Measurements from ENCODE around the gene PCID2. TPM values are rescaled to one million over a fixed set of nuclear protein-coding genes. Genes with fewer than 3 reads are reported as not detected.

The PCID2 gene
- total and polyA plus RNA-seq, 8 donors: 17.3 to 33.9 (median 21.0) TPM

DNA sequence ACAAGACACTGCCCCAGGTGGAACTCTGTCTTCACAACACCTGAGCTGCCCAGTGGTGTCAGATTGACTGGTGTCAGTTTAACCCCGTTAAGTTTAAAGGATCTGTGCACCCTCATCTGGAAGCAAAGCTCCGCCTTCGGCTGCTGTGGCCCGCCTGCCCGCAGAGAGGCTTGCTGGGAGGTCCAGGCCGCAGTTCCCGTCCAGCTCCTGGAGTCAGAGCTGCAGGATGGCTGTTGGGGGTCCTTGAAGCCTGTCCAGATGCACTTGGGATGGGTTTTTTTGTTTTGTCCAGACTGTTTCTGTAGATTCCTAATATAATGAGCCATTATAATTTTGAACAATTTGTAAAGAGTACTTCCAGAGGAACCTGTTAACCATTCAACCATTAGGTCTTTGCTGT is 17.0 kb upstream of the PCID2 start:
- Histone ChIP-seq H3K27me3 (no peaks in the 10 kb centered on the region), H3K4me3 (no peak overlapping the region), H3K4me1 (no peaks in the 10 kb centered on the region), H3K9me3 (no peaks in the 10 kb centered on the region), H3K36me3 (peaks cover 0 to 53% (median 4%) of the 10 kb centered on the region in 3 donors), H3K27ac (no peak overlapping the region)
- 90 to 93% methylated on average over 7 of the region's 7 CpGs for WGBS, 2 donors
- DNase-seq: no peak
- ATAC-seq: no peak
- TF ChIP-seq, protein P1, sequence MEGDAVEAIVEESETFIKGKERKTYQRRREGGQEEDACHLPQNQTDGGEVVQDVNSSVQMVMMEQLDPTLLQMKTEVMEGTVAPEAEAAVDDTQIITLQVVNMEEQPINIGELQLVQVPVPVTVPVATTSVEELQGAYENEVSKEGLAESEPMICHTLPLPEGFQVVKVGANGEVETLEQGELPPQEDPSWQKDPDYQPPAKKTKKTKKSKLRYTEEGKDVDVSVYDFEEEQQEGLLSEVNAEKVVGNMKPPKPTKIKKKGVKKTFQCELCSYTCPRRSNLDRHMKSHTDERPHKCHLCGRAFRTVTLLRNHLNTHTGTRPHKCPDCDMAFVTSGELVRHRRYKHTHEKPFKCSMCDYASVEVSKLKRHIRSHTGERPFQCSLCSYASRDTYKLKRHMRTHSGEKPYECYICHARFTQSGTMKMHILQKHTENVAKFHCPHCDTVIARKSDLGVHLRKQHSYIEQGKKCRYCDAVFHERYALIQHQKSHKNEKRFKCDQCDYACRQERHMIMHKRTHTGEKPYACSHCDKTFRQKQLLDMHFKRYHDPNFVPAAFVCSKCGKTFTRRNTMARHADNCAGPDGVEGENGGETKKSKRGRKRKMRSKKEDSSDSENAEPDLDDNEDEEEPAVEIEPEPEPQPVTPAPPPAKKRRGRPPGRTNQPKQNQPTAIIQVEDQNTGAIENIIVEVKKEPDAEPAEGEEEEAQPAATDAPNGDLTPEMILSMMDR (IDR thresholded peaks at IDR 0.05): no peak
- intact Hi-C loops (cut with DNase I): no loop called here
- FAIRE-seq: no peak

DNA sequence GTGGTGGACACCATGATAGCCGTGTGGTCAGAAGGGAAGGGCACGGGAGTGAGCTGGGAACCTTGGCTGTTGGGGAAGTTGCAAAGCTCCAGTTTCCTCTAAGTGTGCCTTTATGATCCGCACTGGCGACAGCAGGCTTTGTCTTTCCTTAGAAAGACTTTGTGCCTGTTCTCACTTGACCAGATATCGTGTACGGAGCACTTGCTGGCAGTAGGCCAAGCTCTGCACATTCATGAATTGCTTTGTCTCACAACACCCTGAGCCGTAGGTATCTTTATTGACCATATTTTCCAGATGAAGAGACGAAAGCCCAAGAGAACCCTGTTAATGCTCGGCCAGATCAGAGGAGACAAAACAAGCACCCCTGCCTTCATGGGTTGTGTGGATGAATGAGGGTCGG is 16.0 kb upstream of the PCID2 start:
- H3K36me3 ChIP-seq: peaks cover 0 to 56% (median 4%) of the 10 kb centered on the region in 3 donors
- no peaks in the 10 kb centered on the region for H3K9me3 ChIP-seq
- TF ChIP-seq, protein P1 (IDR thresholded peaks at IDR 0.05): no peak
- ATAC-seq (peak in 1 of 4 donors; percentile 15), FAIRE-seq (no peak), DNase-seq (no peak)
- intact Hi-C loops (cut with DNase I): no loop called here
- WGBS, 2 donors: 87 to 90% methylated on average over 10 of the region's 10 CpGs
- no peaks in the 10 kb centered on the region for H3K27me3 ChIP-seq
- H3K4me3 ChIP-seq: no peak overlapping the region
- H3K4me1 ChIP-seq: no peaks in the 10 kb centered on the region
- H3K27ac ChIP-seq: no peak overlapping the region

DNA sequence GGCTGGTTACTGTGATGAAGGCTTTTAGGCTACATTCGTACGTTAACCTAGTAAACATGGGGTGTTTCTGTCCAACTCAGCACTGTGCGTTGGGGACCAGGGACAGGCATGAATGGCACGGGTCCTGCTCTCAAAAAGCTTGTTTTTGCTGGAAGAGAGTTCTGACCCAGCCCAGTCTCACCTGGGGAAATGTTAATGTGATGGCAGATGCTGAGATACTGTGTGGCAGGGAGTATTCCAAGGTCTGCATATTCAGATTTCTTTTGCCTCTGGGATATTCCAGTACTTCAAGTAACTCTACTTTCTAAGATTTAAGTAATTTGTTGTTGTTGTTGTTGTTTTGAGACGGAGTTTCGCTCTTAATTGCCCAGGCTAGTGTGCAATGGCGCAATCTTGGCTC is 14.6 kb upstream of the PCID2 start:
- 97 to 98% methylated on average over 7 of the region's 7 CpGs for WGBS, 2 donors
- no peak for DNase-seq
- intact Hi-C loops (cut with DNase I): no loop called here
- Histone ChIP-seq H3K4me1 (no peaks in the 10 kb centered on the region), H3K4me3 (no peak overlapping the region), H3K27me3 (no peaks in the 10 kb centered on the region), H3K9me3 (no peaks in the 10 kb centered on the region), H3K36me3 (peaks cover 0 to 48% (median 4%) of the 10 kb centered on the region in 3 donors), H3K27ac (no peak overlapping the region)
- TF ChIP-seq, protein P1 (IDR thresholded peaks at IDR 0.05): no peak
- no peak for ATAC-seq
- FAIRE-seq: no peak

DNA sequence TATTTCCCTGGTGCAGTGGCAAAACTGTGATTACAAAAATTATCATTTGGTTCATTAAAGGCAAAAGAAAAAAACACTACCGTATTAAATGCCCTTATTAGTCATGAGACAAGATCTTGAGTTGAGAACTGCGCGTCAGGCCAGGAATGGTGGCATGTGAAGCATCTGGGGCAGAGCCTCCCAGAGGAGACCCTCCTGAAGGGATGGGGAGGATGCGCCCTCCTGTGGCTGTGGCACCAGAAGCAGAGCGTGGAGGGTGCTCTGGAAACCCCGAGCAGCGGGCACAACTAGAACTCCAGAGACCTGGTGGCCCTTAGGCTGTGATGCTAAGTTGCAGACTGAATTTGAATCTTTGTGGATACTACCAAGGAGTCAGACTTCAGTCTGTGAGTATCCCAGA is 12.4 kb upstream of the PCID2 start:
- Histone ChIP-seq H3K27me3 (no peaks in the 10 kb centered on the region), H3K4me3 (no peak overlapping the region), H3K4me1 (peaks cover 4 to 16% (median 12%) of the 10 kb centered on the region in 3 donors), H3K27ac (no peak overlapping the region), H3K9me3 (no peaks in the 10 kb centered on the region), H3K36me3 (peaks cover 0 to 34% (median 4%) of the 10 kb centered on the region in 3 donors)
- 94 to 95% methylated on average over 7 of the region's 7 CpGs for WGBS, 2 donors
- FAIRE-seq (no peak), ATAC-seq (no peak), DNase-seq (no peak)
- intact Hi-C loops (cut with DNase I): no loop called here
- TF ChIP-seq, protein P1 (IDR thresholded peaks at IDR 0.05): no peak

DNA sequence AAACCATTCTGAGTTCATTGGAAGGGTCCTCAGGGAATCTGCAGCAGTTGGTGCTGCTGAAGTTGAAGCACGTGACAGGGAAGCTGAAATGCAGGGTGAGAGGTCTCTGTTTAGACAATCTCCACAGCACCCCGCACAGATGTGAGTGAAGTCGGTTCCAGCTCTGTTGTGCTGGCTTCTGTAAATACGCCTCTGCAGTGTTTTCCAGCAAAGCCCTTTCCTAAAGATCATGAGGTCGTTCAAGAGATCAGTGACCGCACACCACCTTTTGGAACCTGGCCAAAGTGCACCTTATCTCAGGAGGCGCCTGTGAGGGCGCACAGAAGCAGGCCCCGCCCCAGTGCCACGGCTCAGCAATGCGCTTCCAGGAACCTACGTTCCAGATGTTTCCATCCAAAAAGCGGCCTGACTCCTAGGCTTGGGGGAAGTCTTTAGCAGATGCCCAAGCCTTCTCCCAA is 11.7 kb upstream of the PCID2 start:
- whole genome bisulfite sequencing, 2 donors: 53 to 54% methylated on average over 13 of the region's 13 CpGs
- Histone ChIP-seq H3K36me3 (peaks cover 0 to 29% (median 4%) of the 10 kb centered on the region in 3 donors), H3K4me1 (peaks cover 4 to 16% (median 12%) of the 10 kb centered on the region in 3 donors), H3K27me3 (no peaks in the 10 kb centered on the region), H3K27ac (no peak overlapping the region), H3K9me3 (no peaks in the 10 kb centered on the region), H3K4me3 (no peak overlapping the region)
- ATAC-seq (peak in 2 of 4 donors; percentile 21 to 33), DNase-seq (peak in 1 of 6 donors; percentile 48), FAIRE-seq (no peak)
- intact Hi-C loops (cut with DNase I): no loop called here
- TF ChIP-seq, protein P1 (IDR thresholded peaks at IDR 0.05): no peak

Data from pancreas (tissue), 10 donors.